ENCODE data around the gene TMEM8B. TPM values are rescaled to one million over a fixed set of nuclear protein-coding genes. Genes with fewer than 3 reads are reported as not detected.
"Not testable (repeated sequence)": the region's sequence is repeated elsewhere in the genome, so short reads cannot be mapped to it uniquely, and the experiment has no call there.

Gene TMEM8B
- polyA plus RNA-seq, 1 donor: 33.8 TPM

DNA sequence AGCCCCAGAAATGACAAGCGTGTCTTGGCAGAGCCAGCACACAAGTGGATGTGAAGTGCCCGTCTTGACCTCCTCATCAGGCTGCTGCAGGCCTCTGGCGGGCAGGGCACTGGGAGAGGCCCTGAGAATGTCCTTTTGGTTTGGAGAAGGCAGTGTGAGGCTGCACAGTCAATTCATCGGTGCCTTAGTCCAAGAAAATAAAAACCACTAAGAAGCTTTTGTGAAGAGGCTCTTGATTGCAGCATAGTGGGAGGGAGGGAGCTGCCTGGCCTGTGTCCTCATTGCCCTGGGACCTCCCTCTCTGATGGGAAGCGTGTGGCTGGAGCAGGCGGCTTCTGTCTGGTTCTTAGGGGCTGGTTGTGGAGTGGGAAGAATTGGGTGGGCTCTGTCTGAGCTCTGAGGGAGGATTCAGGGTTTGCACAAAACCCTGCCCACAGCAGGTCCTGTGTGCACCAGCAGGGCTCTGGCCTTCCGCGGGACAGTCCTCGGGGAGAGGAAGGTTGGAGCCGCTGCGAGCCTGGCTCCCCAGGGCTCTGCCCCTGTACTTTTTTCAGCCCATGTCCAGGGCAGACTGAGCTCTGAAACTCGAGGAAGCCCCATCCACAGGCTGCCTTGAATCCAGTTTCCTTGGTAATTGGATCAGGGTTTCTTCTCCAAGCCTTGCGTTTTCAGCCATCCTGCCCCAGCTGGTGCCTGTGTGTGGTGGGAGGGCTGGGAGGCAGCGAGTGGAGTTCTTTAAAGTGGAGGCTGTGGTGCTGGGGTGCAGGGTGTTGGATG is 78.1 kb downstream of the TMEM8B start:
- H3K4me3 ChIP-seq (ENCODE audit: low read length): no peak overlapping the region
- H3K36me3 ChIP-seq (ENCODE audit: control insufficient read depth, insufficient read depth, low read length): no peaks in the 10 kb centered on the region
- no peaks in the 10 kb centered on the region for H3K27me3 ChIP-seq (ENCODE audit: control insufficient read depth, insufficient read depth, low read length)
- peak overlapping the region; percentile 88 for H3K27ac ChIP-seq (ENCODE audit: low read length)
- no CpG with 5 or more reads among the region's 14 CpGs for WGBS (ENCODE audit: insufficient coverage, low lambda C conversion rate)
- H3K9me3 ChIP-seq (ENCODE audit: control insufficient read depth, low read depth, low read length): no peaks in the 10 kb centered on the region
- H3K4me1 ChIP-seq (ENCODE audit: control insufficient read depth, insufficient read depth, low read length): peaks cover 64% of the 10 kb centered on the region
- DNase-seq: peak in 1 of 2 donors; percentile 75

GRCh38 chr9:35907711-35908503 is 78.9 kb downstream of the TMEM8B start:
- no peaks in the 10 kb centered on the region for H3K36me3 ChIP-seq (ENCODE audit: control insufficient read depth, insufficient read depth, low read length)
- H3K4me1 ChIP-seq (ENCODE audit: control insufficient read depth, insufficient read depth, low read length): peaks cover 64% of the 10 kb centered on the region
- H3K27me3 ChIP-seq (ENCODE audit: control insufficient read depth, insufficient read depth, low read length): no peaks in the 10 kb centered on the region
- DNase-seq: peak; percentile 73 to 83
- H3K9me3 ChIP-seq (ENCODE audit: control insufficient read depth, low read depth, low read length): no peaks in the 10 kb centered on the region
- no peak overlapping the region for H3K4me3 ChIP-seq (ENCODE audit: low read length)
- peak overlapping the region; percentile 88 for H3K27ac ChIP-seq (ENCODE audit: low read length)
- whole genome bisulfite sequencing (ENCODE audit: insufficient coverage, low lambda C conversion rate): 40% methylated on average over 1 of the region's 13 CpGs

DNA sequence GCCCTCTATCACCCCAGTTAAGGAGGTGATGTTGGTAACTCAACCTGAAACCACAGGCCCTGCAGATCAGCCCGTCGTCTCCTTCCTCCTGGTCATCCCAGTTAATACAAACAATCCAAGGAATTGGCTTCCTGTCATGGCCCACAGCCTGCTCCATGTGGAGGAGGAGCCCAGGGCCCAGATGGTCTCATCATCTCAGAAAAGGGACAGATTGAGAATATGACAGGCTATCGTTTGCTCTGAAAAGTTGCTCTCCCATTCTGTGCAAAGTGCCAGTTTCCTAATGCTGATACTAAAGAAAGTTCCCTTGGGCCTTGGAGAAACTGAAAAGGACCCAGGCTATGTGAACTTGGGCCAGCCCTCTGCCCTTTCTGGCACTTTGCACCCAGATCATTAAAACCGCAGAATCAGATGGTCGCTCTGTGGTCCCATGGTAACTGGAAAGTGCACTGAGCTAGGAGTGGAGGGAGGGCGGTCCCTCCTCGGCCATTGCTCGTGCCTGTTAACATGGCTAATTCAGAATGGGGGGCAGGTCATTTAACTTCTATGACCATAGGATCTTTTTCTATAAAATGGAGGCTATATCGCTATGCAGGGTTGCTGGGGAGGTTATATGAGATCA is 79.6 kb downstream of the TMEM8B start:
- DNase-seq: peak in 1 of 2 donors; percentile 56
- Histone ChIP-seq H3K9me3 (ENCODE audit: control insufficient read depth, low read depth, low read length) (no peaks in the 10 kb centered on the region), H3K4me3 (ENCODE audit: low read length) (no peak overlapping the region), H3K27ac (ENCODE audit: low read length) (peak overlapping the region; percentile 88), H3K4me1 (ENCODE audit: control insufficient read depth, insufficient read depth, low read length) (peaks cover 64% of the 10 kb centered on the region), H3K36me3 (ENCODE audit: control insufficient read depth, insufficient read depth, low read length) (no peaks in the 10 kb centered on the region), H3K27me3 (ENCODE audit: control insufficient read depth, insufficient read depth, low read length) (no peaks in the 10 kb centered on the region)
- WGBS (ENCODE audit: insufficient coverage, low lambda C conversion rate): no CpG with 5 or more reads among the region's 9 CpGs

DNA sequence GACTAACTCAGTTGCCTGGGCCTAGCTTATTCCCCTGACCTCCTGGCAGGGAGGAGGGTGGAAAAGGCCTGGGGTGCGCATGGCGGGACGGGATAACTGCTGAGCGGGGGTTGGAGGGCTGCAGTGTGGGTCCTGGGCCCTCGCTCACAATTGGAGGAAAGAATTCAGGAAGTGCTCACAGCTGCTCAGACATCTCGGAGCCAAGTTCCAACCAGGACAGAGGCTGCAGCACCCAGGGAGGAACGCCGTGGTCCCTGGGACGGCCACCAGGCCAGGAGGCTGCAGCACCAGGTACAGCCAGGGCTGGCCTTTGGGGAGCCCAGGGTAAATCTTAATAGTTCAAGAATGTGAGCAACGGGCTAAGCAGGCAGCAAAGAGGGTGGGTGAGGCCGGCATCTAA is 80.2 kb downstream of the TMEM8B start, which contains the start of gene SPAAR:
TSS of gene SPAAR (plus strand) at position 217 of the 400 bp plus-strand sequence. CDS start 974 bp downstream, outside the sequence.
- no CpG with 5 or more reads among the region's 11 CpGs for WGBS (ENCODE audit: insufficient coverage, low lambda C conversion rate)
- Histone ChIP-seq H3K9me3 (ENCODE audit: control insufficient read depth, low read depth, low read length) (no peaks in the 10 kb centered on the region), H3K4me1 (ENCODE audit: control insufficient read depth, insufficient read depth, low read length) (peaks cover 65% of the 10 kb centered on the region), H3K36me3 (ENCODE audit: control insufficient read depth, insufficient read depth, low read length) (no peaks in the 10 kb centered on the region), H3K4me3 (ENCODE audit: low read length) (no peak within 1 kb of the TSS), H3K27ac (ENCODE audit: low read length) (peak within 1 kb of the TSS; percentile 88), H3K27me3 (ENCODE audit: control insufficient read depth, insufficient read depth, low read length) (no peaks in the 10 kb centered on the region)
- DNase-seq: no peak

DNA sequence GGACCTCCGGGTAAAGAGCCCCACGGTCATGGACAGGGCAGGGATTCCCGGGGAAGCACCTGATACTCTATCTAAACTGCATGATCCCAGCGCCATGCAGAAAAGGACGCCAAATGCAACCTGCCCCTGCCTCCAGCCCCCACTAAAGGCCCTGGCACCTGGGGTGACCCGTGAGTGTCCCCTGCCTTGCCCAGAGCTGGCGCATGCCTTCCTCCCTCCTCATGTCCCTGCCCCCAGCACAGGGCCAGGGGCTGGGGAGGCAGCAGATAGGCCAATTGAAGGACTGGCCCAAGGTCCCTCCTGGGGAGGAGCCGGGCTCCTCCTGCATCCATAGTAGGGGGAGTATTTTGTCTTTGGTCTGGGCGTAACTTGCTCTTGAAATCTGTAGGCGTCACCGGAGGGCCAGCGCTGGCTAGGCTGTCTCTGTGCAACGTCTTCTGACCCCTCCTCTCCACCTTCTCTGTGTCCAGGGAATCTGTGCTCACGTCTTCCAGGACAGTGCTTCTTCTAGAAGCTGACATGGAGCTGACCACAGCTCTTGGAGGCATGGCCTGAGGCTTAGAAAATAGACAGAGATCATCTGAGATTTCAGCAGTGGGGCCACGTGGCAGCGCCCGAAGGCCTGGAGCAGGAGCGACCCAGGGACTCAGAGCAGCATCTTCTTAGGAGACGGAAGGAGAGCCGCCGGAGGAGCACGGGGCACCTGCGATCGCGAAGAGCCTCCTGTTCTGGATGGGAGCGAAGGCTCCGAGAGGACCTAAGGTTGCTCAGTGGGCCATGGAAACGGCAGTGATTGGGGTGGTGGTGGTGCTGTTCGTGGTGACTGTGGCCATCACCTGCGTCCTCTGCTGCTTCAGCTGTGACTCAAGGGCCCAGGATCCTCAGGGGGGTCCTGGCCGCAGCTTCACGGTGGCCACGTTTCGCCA is 80.9 kb downstream of the TMEM8B start:
- no peak for DNase-seq
- no peak overlapping the region for H3K4me3 ChIP-seq (ENCODE audit: low read length)
- peaks cover 65% of the 10 kb centered on the region for H3K4me1 ChIP-seq (ENCODE audit: control insufficient read depth, insufficient read depth, low read length)
- no CpG with 5 or more reads among the region's 34 CpGs for WGBS (ENCODE audit: insufficient coverage, low lambda C conversion rate)
- peak overlapping the region; percentile 88 for H3K27ac ChIP-seq (ENCODE audit: low read length)
- H3K27me3 ChIP-seq (ENCODE audit: control insufficient read depth, insufficient read depth, low read length): no peaks in the 10 kb centered on the region
- no peaks in the 10 kb centered on the region for H3K36me3 ChIP-seq (ENCODE audit: control insufficient read depth, insufficient read depth, low read length)
- no peaks in the 10 kb centered on the region for H3K9me3 ChIP-seq (ENCODE audit: control insufficient read depth, low read depth, low read length)

GRCh38 chr9:35910613-35911359 is 81.8 kb downstream of the TMEM8B start:
- H3K4me3 ChIP-seq (ENCODE audit: low read length): no peak overlapping the region
- WGBS (ENCODE audit: insufficient coverage, low lambda C conversion rate): no CpG with 5 or more reads among the region's 14 CpGs
- no peaks in the 10 kb centered on the region for H3K36me3 ChIP-seq (ENCODE audit: control insufficient read depth, insufficient read depth, low read length)
- H3K9me3 ChIP-seq (ENCODE audit: control insufficient read depth, low read depth, low read length): no peaks in the 10 kb centered on the region
- H3K27me3 ChIP-seq (ENCODE audit: control insufficient read depth, insufficient read depth, low read length): no peaks in the 10 kb centered on the region
- H3K4me1 ChIP-seq (ENCODE audit: control insufficient read depth, insufficient read depth, low read length): peaks cover 65% of the 10 kb centered on the region
- H3K27ac ChIP-seq (ENCODE audit: low read length): no peak overlapping the region
- peak in 1 of 2 donors; percentile 57 for DNase-seq

DNA sequence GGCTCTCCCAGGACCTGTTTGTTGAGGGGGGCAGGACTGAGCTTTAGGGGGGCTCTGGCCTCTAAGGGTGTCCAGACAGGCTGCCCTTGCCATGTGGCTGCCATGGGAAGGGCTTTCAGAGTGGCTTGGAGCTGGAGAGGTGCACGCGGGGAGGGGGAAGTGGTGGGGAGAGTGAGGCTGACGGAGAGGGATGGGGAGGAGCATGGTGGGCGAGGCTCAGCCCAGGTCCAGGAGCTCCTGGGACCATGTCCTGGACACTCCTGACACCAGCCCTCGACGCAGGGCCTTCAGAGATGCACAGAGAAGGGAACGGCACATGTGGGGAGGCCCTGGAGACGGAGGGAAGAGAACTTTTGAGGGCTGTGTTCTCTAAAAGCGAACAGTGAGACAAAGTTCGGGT is 82.7 kb downstream of the TMEM8B start:
- Histone ChIP-seq H3K36me3 (ENCODE audit: control insufficient read depth, insufficient read depth, low read length) (no peaks in the 10 kb centered on the region), H3K4me3 (ENCODE audit: low read length) (no peak overlapping the region), H3K27me3 (ENCODE audit: control insufficient read depth, insufficient read depth, low read length) (no peaks in the 10 kb centered on the region), H3K9me3 (ENCODE audit: control insufficient read depth, low read depth, low read length) (no peaks in the 10 kb centered on the region), H3K27ac (ENCODE audit: low read length) (no peak overlapping the region), H3K4me1 (ENCODE audit: control insufficient read depth, insufficient read depth, low read length) (peaks cover 66% of the 10 kb centered on the region)
- no CpG with 5 or more reads among the region's 10 CpGs for WGBS (ENCODE audit: insufficient coverage, low lambda C conversion rate)
- DNase-seq: no peak

GRCh38 chr9:35912791-35913400 is 83.9 kb downstream of the TMEM8B start:
- no peak overlapping the region for H3K27ac ChIP-seq (ENCODE audit: low read length)
- no peaks in the 10 kb centered on the region for H3K9me3 ChIP-seq (ENCODE audit: control insufficient read depth, low read depth, low read length)
- no peak overlapping the region for H3K4me3 ChIP-seq (ENCODE audit: low read length)
- peaks cover 65% of the 10 kb centered on the region for H3K4me1 ChIP-seq (ENCODE audit: control insufficient read depth, insufficient read depth, low read length)
- WGBS (ENCODE audit: insufficient coverage, low lambda C conversion rate): no CpG with 5 or more reads among the region's 10 CpGs
- DNase-seq: no peak
- H3K36me3 ChIP-seq (ENCODE audit: control insufficient read depth, insufficient read depth, low read length): no peaks in the 10 kb centered on the region
- no peaks in the 10 kb centered on the region for H3K27me3 ChIP-seq (ENCODE audit: control insufficient read depth, insufficient read depth, low read length)

GRCh38 chr9:35913429-35913828 is 84.4 kb downstream of the TMEM8B start:
- H3K27me3 ChIP-seq (ENCODE audit: control insufficient read depth, insufficient read depth, low read length); H3K27ac ChIP-seq (ENCODE audit: low read length); DNase-seq; H3K4me3 ChIP-seq (ENCODE audit: low read length); H3K36me3 ChIP-seq (ENCODE audit: control insufficient read depth, insufficient read depth, low read length); H3K9me3 ChIP-seq (ENCODE audit: control insufficient read depth, low read depth, low read length): not testable (repeated sequence)
- peaks cover 65% of the 10 kb centered on the region for H3K4me1 ChIP-seq (ENCODE audit: control insufficient read depth, insufficient read depth, low read length)
